Measurements from ENCODE around the gene C22orf42. TPM values are rescaled to one million over a fixed set of nuclear protein-coding genes. Genes with fewer than 3 reads are reported as not detected.

Gene C22orf42
- total RNA-seq, 3 donors from 2014 or later: not detected

- peaks cover 3% of the 10 kb centered on the region for H3K4me1 ChIP-seq (ENCODE audit: low read depth)
- no peak for TF ChIP-seq CTCF (IDR thresholded peaks at IDR 0.05)
- ATAC-seq (peak; percentile 54), DNase-seq (peak in 1 of 3 donors; percentile 68)
- intact Hi-C loops (cut with DNase I, micrococcal nuclease): no loop called here
- H3K9me3 ChIP-seq: no peaks in the 10 kb centered on the region
- no peaks in the 10 kb centered on the region for H3K36me3 ChIP-seq (ENCODE audit: low read depth)
- no peak within 1 kb of the TSS for H3K4me3 ChIP-seq
Observed at GRCh38 chr22:32204856-32205722, 46.0 kb upstream of the C22orf42 start, which contains the start of gene RFPL2. TSS of gene RFPL2 (minus strand) at chr22:32205073. CDS start at chr22:32202451, 2,622 bp downstream.

GRCh38 chr22:32204040-32204855 is 45.1 kb upstream of the C22orf42 start:
- DNase-seq (peak in 2 of 3 donors; percentile 45 to 48), ATAC-seq (no peak)
- Histone ChIP-seq H3K4me1 (ENCODE audit: low read depth) (peaks cover 3% of the 10 kb centered on the region), H3K36me3 (ENCODE audit: low read depth) (no peaks in the 10 kb centered on the region), H3K4me3 (no peak overlapping the region), H3K9me3 (no peaks in the 10 kb centered on the region)
- intact Hi-C loops (cut with DNase I, micrococcal nuclease): no loop called here
- TF ChIP-seq CTCF (IDR thresholded peaks at IDR 0.05): no peak

- peak; percentile 3 for ATAC-seq
- no peak overlapping the region for H3K4me3 ChIP-seq
Observed at GRCh38 chr22:32203181-32204039, 44.3 kb upstream of the C22orf42 start.

GRCh38 chr22:32202539-32203180 is 43.6 kb upstream of the C22orf42 start:
- ATAC-seq: peak; percentile 86
- TF ChIP-seq CTCF (IDR thresholded peaks at IDR 0.05): peak; percentile 43
- no peaks in the 10 kb centered on the region for H3K36me3 ChIP-seq (ENCODE audit: low read depth)
- peaks cover 3% of the 10 kb centered on the region for H3K4me1 ChIP-seq (ENCODE audit: low read depth)
- H3K9me3 ChIP-seq: no peaks in the 10 kb centered on the region
- intact Hi-C loops (cut with DNase I, micrococcal nuclease): no loop called here
- peak; percentile 61 to 74 (median 71) for DNase-seq
- H3K4me3 ChIP-seq: no peak overlapping the region

More at GRCh38 chr22:32203181-32204039, 44.3 kb upstream of the C22orf42 start:
- TF ChIP-seq CTCF (IDR thresholded peaks at IDR 0.05): no peak
- no peaks in the 10 kb centered on the region for H3K36me3 ChIP-seq (ENCODE audit: low read depth)
- DNase-seq: peak in 1 of 3 donors; percentile 37
- intact Hi-C loops (cut with DNase I, micrococcal nuclease): no loop called here
- H3K9me3 ChIP-seq: no peaks in the 10 kb centered on the region
- H3K4me1 ChIP-seq (ENCODE audit: low read depth): peaks cover 3% of the 10 kb centered on the region

Measured in mucosa of descending colon (tissue), 3 donors.